Right ventricle myocardium inferior (tissue), 1 donor: Measurements from ENCODE around the gene LRRC31. TPM values are rescaled to one million over a fixed set of nuclear protein-coding genes. Genes with fewer than 3 reads are reported as not detected.

Experiments used
- ATAC-seq: fragments of 200-7000 bp; cut with Tn5 transposase; one replicate; pipeline ENCODE4 v1.9.1; 2020; ENCODE audit warnings: mild to moderate bottlenecking, moderate library complexity
- DNase-seq: peaks from one replicate; pipeline ENCODE4 v3.0.0; 2021; ENCODE audit errors: missing footprints
- intact Hi-C: fragments of 100-400 bp; cut with DNase I; formaldehyde crosslinking; loops from one replicate; pipeline ENCODE4 v1.11.0; 2022
- long read RNA-seq: library from polyadenylated mRNA; unstranded; transcript quantifications from one replicate; pipeline ENCODE4 v2.0.0, GENCODE V29; 2021
- total RNA-seq: library from RNA; stranded (reverse); fragmentation: NEBNext Ultra II Directional; extraction: Animal tissue kit (Norgen Biotek cat#: 25700); gene quantifications from one replicate; pipeline ENCODE4 v1.2.1, GENCODE V29; 2021
- donor health status: DM: no; HTN: yes; CAD: no; lungs with severe emphysema.

The LRRC31 gene
- total RNA-seq = not detected
- long read RNA-seq = 0 reads

DNA sequence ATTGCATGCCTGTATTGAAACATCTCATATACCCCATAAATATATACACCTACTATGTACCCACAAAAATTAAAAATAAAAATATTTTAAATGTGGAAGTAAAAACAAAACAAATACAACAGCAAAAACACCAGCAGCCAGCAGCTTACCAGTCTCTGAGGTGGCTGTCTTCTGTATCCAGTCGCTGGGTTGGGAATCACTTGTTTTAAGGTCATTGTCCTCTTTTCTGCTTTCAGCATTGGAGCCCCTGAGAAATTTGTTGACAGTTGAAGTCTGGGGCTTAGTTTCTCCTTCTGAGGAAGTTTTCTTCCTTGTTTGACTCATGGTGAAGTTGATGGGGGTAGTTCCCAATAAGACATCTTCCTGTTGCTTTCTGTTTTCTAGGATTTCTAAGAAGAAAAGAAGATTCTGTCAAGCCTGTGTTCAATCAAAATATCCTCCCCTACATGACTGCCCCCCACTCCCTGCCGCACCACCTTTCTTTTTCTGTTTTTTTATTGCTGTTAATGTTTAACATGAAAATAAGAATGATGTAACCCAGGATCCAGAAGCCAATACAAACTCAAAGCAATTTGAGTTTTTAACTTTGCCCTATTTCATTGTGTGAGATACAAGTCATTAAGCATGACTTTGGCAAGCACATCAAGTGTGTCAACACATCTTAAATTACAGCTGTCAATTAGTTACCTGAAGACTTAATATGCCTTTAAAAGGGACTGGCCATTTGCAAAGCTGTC is at the start of gene LRRC31:
TSS of gene LRRC31 (minus strand) at position 452 of the 737 bp plus-strand sequence. CDS start at position 324, 128 bp downstream.
- intact Hi-C loops = loop anchor here (10.0 kb wide), 1 partner anchor 165 kb away; the partner anchor contains the start of gene GPR160
- ATAC-seq (no peak), DNase-seq (no peak)

GRCh38 chr3:169914321-169914720 is 44.6 kb upstream of the LRRC31 start:
- DNase-seq (no peak), ATAC-seq (no peak)
- intact Hi-C loops = no loop called here

- intact Hi-C loops = no loop called here
- ATAC-seq (no peak), DNase-seq (no peak)
Measured at GRCh38 chr3:169913323-169913722, 43.6 kb upstream of the LRRC31 start.

- ATAC-seq (no peak), DNase-seq (no peak)
- intact Hi-C loops = no loop called here
Measured at GRCh38 chr3:169911272-169911671, 41.5 kb upstream of the LRRC31 start, which contains the start of gene SAMD7. SAMD7 (plus strand) TSS chr3:169911572; CDS start chr3:169919499, 7,927 bp downstream.

GRCh38 chr3:169907944-169908343 is 38.2 kb upstream of the LRRC31 start:
- DNase-seq (no peak), ATAC-seq (no peak)
- intact Hi-C loops = no loop called here

DNA sequence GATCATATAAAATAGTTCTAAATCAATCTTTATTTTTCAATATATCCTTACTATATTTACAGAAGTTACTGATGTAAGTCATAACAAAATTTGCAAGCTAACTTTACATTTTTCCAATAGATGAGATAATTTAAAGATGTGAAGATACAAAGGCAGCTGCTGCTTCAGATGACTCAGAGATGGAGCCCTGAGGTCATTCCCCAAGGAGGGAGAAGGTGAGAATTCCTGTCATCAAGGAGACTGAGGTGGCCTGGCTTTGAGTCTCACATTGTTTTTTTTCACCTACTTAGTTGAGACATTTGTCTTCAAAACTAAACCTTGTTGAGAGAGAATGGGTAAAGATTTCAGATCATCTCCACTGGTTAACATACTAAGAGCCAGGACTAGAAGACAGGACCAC is 37.7 kb upstream of the LRRC31 start:
- DNase-seq (no peak), ATAC-seq (no peak)
- intact Hi-C loops = no loop called here

DNA sequence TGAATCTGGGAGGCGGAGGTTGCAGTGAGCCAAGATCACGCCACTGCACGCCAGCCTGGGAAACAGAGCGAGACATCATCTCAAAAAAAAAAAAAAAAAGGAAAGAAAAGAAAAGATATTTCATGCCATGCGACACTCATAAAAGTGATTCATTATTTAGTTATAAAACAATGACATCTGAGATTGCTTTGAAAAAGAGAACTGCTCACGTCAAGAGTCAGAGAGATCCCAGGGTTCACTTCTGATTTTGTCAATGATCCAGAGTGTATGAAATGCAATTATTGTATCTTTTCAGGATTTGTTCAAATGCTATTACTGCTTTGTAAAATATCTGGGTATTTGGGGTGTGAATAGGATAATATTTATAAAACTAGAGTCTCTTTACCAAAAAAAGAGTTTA is 35.7 kb upstream of the LRRC31 start:
- intact Hi-C loops = no loop called here
- ATAC-seq = no peak
- DNase-seq = no peak

DNA sequence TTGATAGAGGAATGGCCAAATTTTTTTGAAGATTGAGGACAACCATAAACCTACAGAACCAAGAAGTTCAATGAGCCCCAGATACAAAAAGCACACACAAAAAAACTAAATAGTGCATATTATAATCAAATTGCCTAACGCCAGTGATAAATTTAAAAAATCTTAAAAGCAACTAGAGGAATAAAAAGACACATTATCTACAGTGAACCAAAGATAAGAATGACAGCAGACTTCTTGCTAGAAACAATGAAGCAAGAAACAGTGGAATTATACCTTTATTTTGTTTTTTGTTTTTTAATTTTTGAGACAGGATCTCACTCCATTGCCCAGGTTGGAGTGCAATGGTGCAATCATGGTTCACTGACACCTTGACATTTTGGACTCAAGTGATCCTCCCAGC is 31.7 kb upstream of the LRRC31 start:
- ATAC-seq (no peak), DNase-seq (no peak)
- intact Hi-C loops = no loop called here

DNA sequence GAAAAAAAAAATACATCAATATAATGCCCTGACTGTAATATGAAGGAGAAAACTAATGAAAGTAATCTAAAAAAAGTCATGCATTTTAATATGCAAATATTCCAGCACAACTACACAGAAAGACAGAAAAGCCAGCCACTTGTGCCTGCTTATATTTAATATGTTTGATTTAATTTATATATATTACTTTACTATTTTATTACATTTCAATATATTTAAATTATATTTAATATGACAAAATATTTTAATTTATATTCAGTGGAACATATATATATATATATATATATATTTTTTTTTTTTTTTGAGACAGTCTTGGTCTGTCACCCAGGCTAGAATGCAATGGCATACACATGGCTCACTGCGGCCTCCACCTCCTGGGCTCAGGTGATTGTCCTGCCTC is 27.5 kb upstream of the LRRC31 start:
- DNase-seq = no peak
- ATAC-seq = no peak
- intact Hi-C loops = no loop called here

GRCh38 chr3:169895072-169895471 is 25.3 kb upstream of the LRRC31 start:
- ATAC-seq (no peak), DNase-seq (no peak)
- intact Hi-C loops = no loop called here

DNA sequence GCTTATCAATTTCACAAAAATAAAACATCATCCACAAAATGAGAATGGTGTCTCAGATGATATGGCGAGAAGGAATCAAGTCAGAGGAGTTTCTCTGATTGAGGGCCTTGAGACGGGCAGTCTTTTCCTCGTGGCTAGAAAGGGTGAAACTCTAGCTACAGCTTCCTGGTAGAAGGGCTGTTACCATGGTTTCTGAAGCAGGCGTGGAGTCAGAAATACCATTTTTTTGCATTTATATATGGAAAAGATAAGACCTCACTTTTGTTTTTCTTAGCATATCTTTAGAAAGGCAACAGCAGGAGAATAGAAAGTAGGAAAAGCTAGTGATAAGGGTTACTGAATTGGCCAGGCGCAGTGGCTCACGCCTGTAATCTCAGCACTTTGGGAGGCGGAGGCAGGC is 24.4 kb upstream of the LRRC31 start:
- intact Hi-C loops = no loop called here
- DNase-seq = no peak
- no peak for ATAC-seq

GRCh38 chr3:169891886-169892285 is 22.2 kb upstream of the LRRC31 start:
- ATAC-seq = no peak
- no peak for DNase-seq
- intact Hi-C loops = no loop called here

- peak; percentile 96 for ATAC-seq
- intact Hi-C loops = no loop called here
- DNase-seq = peak; percentile 75
Measured at GRCh38 chr3:169886671-169887070, 16.9 kb upstream of the LRRC31 start.

- intact Hi-C loops = no loop called here
- DNase-seq (no peak), ATAC-seq (no peak)
Measured at GRCh38 chr3:169880576-169881250, 11.0 kb upstream of the LRRC31 start.

DNA sequence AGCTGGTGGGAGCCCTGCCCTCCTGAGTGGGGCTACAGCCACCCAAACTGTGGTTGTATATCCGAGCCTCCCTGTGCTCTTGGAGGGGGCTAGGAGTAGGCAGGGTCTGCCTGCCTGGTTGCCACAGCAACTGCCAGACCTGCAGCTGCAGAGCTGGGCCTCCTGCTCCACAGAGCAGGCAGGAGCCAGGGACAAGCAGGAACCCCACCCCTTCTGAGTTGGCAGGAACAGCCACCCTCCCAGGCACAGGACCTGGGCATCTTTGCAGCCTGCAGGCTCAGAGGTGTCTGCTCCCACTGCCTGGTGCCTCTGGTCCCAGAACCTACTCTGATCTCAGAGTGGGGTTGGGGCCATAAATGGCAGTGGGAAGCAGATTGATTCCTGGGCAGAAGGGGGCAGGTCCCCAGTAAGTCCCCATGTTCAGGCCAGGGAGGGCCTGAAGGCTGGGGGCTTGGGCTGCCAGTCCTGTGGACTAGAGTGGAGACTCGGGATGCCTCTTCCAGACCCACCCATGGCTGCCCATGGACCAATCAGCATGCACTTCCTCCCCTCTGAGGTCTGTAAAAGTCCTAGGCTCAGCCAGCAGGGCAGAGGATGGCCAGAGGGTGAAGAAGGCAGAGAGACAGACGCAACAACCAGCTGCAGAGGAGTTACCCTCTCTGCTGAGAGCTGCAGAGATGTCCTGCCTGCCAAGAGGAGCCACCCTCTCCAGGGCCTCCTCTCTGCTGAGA is 10.3 kb upstream of the LRRC31 start:
- intact Hi-C loops = no loop called here
- no peak for ATAC-seq
- DNase-seq = no peak

DNA sequence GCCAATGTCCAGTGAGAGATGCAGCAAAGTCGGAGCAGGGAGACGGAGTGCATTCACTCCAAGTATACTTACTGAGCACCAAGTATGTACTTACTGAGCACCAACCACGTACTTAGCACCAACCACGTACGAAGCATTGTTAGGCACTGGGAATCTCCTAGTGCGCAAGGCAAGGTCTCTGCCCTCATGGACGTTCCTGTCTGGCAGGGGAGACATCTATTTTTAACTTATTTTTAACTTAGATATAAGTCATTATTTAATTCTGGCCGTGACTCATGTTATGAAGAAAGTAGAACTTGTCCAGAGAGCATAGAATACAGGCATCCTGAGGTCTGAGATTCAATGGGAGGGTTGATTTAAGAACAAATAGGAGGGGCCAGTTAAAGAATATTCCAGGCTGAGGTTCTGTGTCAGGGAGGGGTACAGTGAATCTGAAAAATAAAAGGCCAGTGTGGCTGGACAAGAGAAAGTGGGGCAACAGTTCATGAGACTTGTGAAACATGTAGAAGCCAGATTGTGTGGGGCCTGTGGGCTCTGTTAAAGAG is 9.3 kb upstream of the LRRC31 start:
- no peak for DNase-seq
- ATAC-seq = no peak
- intact Hi-C loops = no loop called here

DNA sequence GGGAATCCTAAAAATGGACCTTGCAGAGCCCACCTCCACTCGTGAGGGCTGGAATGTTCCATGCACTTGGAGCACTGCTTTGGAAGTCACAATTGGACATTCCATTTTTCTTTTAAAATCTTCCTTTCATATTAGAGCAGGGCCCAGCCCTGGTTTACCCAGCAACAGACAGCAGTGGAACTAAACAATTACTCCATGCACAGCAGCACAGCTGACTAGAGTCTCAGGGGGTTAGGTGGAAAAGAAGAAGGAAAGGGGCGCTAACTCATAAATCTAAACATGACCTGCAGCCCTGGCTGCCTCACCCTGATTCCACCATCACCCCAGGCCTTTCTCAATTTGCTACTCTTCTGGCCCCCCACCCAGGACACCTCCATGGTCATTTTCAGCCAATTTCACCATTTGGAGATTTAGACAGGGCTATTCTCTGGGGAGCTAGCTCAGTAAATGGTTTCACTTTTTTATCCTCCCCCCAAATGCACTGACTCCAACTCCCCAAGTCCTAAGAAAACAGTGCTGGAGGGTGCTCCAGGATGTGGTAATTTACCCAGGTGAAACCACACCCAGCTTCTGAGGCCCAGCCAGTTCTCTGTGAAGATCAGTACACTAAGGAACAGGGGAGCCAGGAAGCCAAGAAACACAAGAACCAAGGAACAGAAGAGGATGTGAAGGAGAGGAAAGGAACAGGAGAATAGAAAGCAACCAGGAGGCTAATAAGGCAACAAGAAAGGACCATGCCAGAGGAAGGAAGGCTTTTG is 1.6 kb upstream of the LRRC31 start:
- intact Hi-C loops = no loop called here
- ATAC-seq (no peak), DNase-seq (no peak)

GRCh38 chr3:169868369-169868768 is 1.4 kb downstream of the LRRC31 start:
- intact Hi-C loops = loop anchor here (10.0 kb wide), 1 partner anchor 166 kb away; the partner anchor contains the start of gene GPR160
- no peak for DNase-seq
- no peak for ATAC-seq
